HG03342 (cell line): ENCODE measurements around the gene RRAGA.
"Not testable (repeated sequence)": the region's sequence is repeated elsewhere in the genome, so short reads cannot be mapped to it uniquely, and the experiment has no call there.

Source experiments
- ATAC-seq: cut with Tn5 transposase; IDR thresholded peaks from one replicate; pipeline ENCODE4 v1.9.1; 2021; ENCODE audit warnings: mild to moderate bottlenecking, moderate library complexity; ENCODE audit not compliant: unreplicated experiment

Gene RRAGA

DNA sequence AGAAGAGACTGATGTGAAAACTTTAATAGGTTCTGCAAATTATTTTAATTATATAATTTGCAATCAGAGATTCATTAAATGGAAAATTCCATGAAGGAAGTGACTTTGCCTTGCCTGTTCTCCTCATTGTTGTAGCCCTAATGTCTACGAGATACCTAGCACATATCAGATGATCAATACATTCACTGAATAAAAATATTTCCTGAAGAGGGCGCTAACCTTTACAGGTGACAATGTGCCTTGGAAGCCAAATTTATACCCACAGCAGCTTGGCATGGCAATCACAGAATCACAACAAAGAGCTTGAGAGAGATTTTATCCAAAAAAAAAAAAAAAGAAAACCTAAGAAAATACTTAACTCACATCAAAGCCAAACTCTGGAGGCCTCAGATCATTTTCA, 36.1 kb downstream of the RRAGA start:
- ATAC-seq: no peak

DNA sequence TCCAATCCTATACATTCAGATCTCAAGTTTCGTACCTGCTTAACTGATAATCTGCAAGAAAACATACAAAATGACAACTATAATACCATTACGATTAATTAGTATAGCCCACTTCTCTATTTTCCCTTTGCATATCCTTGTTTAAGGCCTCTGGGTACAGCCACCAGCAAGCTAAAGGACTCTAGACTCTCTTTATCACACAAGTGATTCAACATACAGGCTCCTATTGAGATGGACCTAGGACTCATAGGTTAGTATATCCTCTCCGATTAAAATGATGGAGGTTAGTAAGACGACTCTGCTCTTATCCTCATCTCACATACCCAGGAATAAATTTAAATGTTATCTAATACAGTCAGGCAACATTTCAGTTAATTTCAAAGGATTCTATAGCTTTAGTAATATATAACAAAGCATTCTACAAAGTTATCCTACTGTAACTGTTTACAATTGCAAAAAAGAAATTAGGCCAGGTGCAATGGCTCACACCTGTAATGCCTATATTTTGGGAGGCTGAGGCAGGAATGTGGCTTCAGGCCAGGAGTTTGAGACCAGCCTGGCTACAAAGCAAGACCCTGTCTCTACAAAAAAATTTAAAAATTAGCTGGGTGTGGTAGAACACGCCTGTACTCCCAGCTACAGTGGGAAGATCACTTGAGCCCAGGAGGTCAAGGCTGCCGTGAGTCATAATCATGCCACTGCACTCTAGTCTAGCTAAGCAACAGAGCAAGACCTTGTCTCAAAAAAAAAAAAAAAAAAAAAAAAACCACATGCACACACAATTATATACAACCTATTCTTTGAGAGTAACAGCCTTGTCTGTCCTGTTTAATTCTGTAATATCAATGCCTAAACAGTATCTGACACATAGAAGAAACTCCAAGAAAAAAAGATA, 38.1 kb downstream of the RRAGA start:
- no peak for ATAC-seq

DNA sequence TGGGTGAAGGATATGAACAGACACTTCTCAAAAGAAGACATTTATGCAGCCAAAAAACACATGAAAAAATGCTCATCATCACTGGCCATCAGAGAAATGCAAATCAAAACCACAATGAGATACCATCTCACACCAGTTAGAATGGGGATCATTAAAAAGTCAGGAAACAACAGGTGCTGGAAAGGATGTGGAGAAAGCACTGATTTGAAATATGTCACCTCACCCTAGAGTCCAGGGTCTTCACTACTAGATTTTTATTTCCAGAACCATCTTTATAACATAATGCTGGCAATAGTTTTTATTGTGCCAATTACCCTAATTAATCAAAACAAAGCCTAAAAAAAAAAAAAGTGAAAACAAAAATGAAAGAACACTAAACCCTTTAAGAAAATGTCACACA, 48.2 kb downstream of the RRAGA start:
- not testable (repeated sequence) for ATAC-seq
